MM.1S (cell line): ENCODE results near the gene FER.

ENCODE experiments used
- EZH2 ChIP-seq: fragments of 300-600 bp; sonication (generic); optimal IDR thresholded peaks from 2 replicates; pipeline ENCODE3; 2017; ENCODE audit warnings: low read depth, mild to moderate bottlenecking, antibody characterized with exemption, low read length, mixed read lengths
- TF ChIP-seq, protein P1 (sequence below): fragments of 300-600 bp; sonication (generic); IDR thresholded peaks from 2 replicates; pipeline ENCODE4 v1.5.1; 2016; ENCODE audit warnings: antibody characterized with exemption, low read length, mixed read lengths

DNA sequence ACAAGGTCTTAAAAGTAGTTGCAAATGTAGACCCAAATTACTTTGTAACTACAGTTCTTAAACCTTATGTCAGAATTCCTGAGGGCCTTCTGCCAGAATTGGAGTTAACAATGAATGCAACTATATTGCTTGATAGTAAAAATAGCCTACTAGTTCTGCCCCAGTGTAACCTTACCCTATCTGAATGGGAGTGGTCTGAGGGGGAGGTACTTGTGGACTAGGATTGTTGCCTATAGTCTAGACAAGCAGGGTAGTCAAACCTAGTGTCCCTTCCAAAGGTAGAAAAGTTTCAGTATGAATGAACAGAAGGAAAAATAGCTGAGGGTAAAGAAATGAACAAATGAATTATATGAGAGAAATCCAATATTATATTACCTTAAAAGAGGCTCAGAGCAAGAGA is 419.9 kb downstream of the FER start:
- TF ChIP-seq, protein P1, sequence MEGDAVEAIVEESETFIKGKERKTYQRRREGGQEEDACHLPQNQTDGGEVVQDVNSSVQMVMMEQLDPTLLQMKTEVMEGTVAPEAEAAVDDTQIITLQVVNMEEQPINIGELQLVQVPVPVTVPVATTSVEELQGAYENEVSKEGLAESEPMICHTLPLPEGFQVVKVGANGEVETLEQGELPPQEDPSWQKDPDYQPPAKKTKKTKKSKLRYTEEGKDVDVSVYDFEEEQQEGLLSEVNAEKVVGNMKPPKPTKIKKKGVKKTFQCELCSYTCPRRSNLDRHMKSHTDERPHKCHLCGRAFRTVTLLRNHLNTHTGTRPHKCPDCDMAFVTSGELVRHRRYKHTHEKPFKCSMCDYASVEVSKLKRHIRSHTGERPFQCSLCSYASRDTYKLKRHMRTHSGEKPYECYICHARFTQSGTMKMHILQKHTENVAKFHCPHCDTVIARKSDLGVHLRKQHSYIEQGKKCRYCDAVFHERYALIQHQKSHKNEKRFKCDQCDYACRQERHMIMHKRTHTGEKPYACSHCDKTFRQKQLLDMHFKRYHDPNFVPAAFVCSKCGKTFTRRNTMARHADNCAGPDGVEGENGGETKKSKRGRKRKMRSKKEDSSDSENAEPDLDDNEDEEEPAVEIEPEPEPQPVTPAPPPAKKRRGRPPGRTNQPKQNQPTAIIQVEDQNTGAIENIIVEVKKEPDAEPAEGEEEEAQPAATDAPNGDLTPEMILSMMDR, result no peak
- no peak for TF ChIP-seq EZH2
